ENCODE results near the gene PTPRT.

PTPRT gene

GRCh38 chr20:42795111-42795695 lies 394.5 kb downstream of the PTPRT start:
- no peak for DNase-seq (ENCODE audit: low read depth)

GRCh38 chr20:42792052-42792451 lies 397.7 kb downstream of the PTPRT start:
- DNase-seq (ENCODE audit: low read depth), result no peak

GRCh38 chr20:42790111-42790510 lies 399.6 kb downstream of the PTPRT start:
- no peak for DNase-seq (ENCODE audit: low read depth)

GRCh38 chr20:42788707-42789106 lies 401.0 kb downstream of the PTPRT start:
- DNase-seq (ENCODE audit: low read depth), result no peak

- no peak for DNase-seq (ENCODE audit: low read depth)
Measured at GRCh38 chr20:42785041-42785440, 404.7 kb downstream of the PTPRT start.

- no peak for DNase-seq (ENCODE audit: low read depth)
Measured at GRCh38 chr20:42779216-42779615, 410.5 kb downstream of the PTPRT start.

GRCh38 chr20:42775866-42776265 lies 413.8 kb downstream of the PTPRT start:
- DNase-seq (ENCODE audit: low read depth), result no peak

GRCh38 chr20:42775037-42775436 lies 414.7 kb downstream of the PTPRT start:
- no peak for DNase-seq (ENCODE audit: low read depth)

- no peak for DNase-seq (ENCODE audit: low read depth)
Measured at GRCh38 chr20:42763015-42763414, 426.7 kb downstream of the PTPRT start.

GRCh38 chr20:42756991-42757390 lies 432.7 kb downstream of the PTPRT start:
- DNase-seq (ENCODE audit: low read depth), result no peak

- DNase-seq (ENCODE audit: low read depth), result no peak
Measured at GRCh38 chr20:42754706-42755105, 435.0 kb downstream of the PTPRT start.

GRCh38 chr20:42752620-42753019 lies 437.1 kb downstream of the PTPRT start:
- DNase-seq (ENCODE audit: low read depth), result no peak

GRCh38 chr20:42749556-42749955 lies 440.1 kb downstream of the PTPRT start:
- no peak for DNase-seq (ENCODE audit: low read depth)

- no peak for DNase-seq (ENCODE audit: low read depth)
Measured at GRCh38 chr20:42747765-42748411, 441.8 kb downstream of the PTPRT start.

GRCh38 chr20:42744756-42745465 lies 444.8 kb downstream of the PTPRT start:
- no peak for DNase-seq (ENCODE audit: low read depth)

GRCh38 chr20:42742926-42743325 lies 446.8 kb downstream of the PTPRT start:
- DNase-seq (ENCODE audit: low read depth), result no peak

- no peak for DNase-seq (ENCODE audit: low read depth)
Measured at GRCh38 chr20:42741906-42742305, 447.8 kb downstream of the PTPRT start.

GRCh38 chr20:42740226-42740870 lies 449.4 kb downstream of the PTPRT start:
- no peak for DNase-seq (ENCODE audit: low read depth)

GRCh38 chr20:42739683-42740082 lies 450.0 kb downstream of the PTPRT start:
- no peak for DNase-seq (ENCODE audit: low read depth)

GRCh38 chr20:42735539-42735938 lies 454.2 kb downstream of the PTPRT start:
- no peak for DNase-seq (ENCODE audit: low read depth)

- no peak for DNase-seq (ENCODE audit: low read depth)
Measured at GRCh38 chr20:42734660-42735368, 454.9 kb downstream of the PTPRT start.

- no peak for DNase-seq (ENCODE audit: low read depth)
Measured at GRCh38 chr20:42721923-42722322, 467.8 kb downstream of the PTPRT start.

Measured in GM04504 (cell line).